ENCODE measurements around the gene SLC25A10. TPM values are rescaled to one million over a fixed set of nuclear protein-coding genes. Genes with fewer than 3 reads are reported as not detected.
"Not testable (repeated sequence)": the region's sequence is repeated elsewhere in the genome, so short reads cannot be mapped to it uniquely, and the experiment has no call there.

The SLC25A10 gene
- total and polyA plus RNA-seq, 10 of the 15 experiments (the other 5 are each of a cell fraction or from before 2014, with no cell fraction given): 0.11 to 72.7 (median 22.3) TPM

- no peak for TF ChIP-seq CTCF (IDR thresholded peaks at IDR 0.05 in 2 of 3, conservative IDR thresholded peaks at IDR 0.05 in 1 of 3; ENCODE audit: control insufficient read depth in 2 of 3, extremely low read depth in 1 of 3, insufficient read depth in 1 of 3, low read depth in 3 of 3, low read length in 3 of 3)
- no peak for TF ChIP-seq ATF2 (IDR thresholded peaks at IDR 0.05; ENCODE audit: low read length)
- no peak for TF ChIP-seq NR2F1 (conservative IDR thresholded peaks at IDR 0.05)
- TF ChIP-seq TARDBP (IDR thresholded peaks at IDR 0.05; ENCODE audit: borderline replicate concordance): no peak
- TF ChIP-seq CHD4 (IDR thresholded peaks at IDR 0.05): no peak
Observed at GRCh38 chr17:81738801-81739393, 26.8 kb downstream of the SLC25A10 start (continued).

GRCh38 chr17:81739593-81739992 is 27.5 kb downstream of the SLC25A10 start:
- RAD21 ChIA-PET (ENCODE audit: unreplicated experiment); H4K20me1 ChIP-seq (ENCODE audit: control insufficient read depth, insufficient read depth); H3K27me3 ChIP-seq (replicated peaks in 1 of 2; ENCODE audit: control insufficient read depth in 2 of 2, insufficient read depth in 2 of 2, low read length in 1 of 2); CTCF ChIA-PET; ATAC-seq; DNase-seq (ENCODE audit: low read depth, low spot score); intact Hi-C loops (cut with micrococcal nuclease; ENCODE audit: unreplicated experiment); POLR2A ChIA-PET; H2AFZ ChIP-seq (ENCODE audit: control insufficient read depth, low read depth, low read length); SMC1A ChIA-PET (ENCODE audit: uncharacterized antibody, unreplicated experiment); H3K79me2 ChIP-seq (ENCODE audit: control insufficient read depth, insufficient read depth, low read length); H3K27ac ChIP-seq (ENCODE audit: control insufficient read depth, insufficient read depth); H3K4me1 ChIP-seq (ENCODE audit: control insufficient read depth, insufficient read depth, low read length); H3K36me3 ChIP-seq (ENCODE audit: control insufficient read depth in 2 of 2, insufficient read depth in 2 of 2, low read length in 1 of 2); H3K9me3 ChIP-seq (replicated peaks; ENCODE audit: control insufficient read depth, insufficient read depth, low read length); BruUV-seq (replicated peaks); H3K4me3 ChIP-seq; H3K9ac ChIP-seq (ENCODE audit: control insufficient read depth, insufficient read depth, low read length); FAIRE-seq; H3K4me2 ChIP-seq (ENCODE audit: control insufficient read depth, insufficient read depth); in situ Hi-C loops (cut with MboI): not testable (repeated sequence)
- WGBS (ENCODE audit: insufficient coverage, insufficient replicate concordance, low lambda C conversion rate, missing lambda C conversion rate): 74% methylated on average over 7 of the region's 8 CpGs

Measured in GM12878 (cell line).